IPS DF 4.7 (cell line): ENCODE results near the gene PFKP.

ENCODE experiments used
- DNase-seq: peaks from one replicate; pipeline ENCODE4 v3.0.0-alpha.2; 2013; ENCODE audit warnings: low spot score; ENCODE audit errors: extremely low read depth

The PFKP gene

DNA sequence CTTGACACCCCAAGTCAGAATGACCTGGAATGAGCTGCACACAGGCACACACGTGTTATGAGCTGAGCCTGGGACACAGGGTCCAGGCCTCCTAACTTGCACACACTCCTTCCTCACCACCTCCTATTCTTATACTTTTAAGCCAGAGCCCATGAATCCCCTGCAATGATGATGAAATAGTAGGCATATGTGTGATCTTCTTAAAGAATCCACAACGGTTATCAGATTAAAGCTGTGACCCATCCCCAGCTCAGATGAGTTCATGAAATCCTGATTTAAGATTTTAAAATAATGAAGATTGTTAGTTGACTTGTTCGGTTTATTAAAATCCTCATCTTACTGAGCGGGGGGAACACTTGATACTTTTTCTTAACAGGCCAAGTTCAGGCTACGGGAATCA lies 66.6 kb downstream of the PFKP start:
- no peak for DNase-seq

DNA sequence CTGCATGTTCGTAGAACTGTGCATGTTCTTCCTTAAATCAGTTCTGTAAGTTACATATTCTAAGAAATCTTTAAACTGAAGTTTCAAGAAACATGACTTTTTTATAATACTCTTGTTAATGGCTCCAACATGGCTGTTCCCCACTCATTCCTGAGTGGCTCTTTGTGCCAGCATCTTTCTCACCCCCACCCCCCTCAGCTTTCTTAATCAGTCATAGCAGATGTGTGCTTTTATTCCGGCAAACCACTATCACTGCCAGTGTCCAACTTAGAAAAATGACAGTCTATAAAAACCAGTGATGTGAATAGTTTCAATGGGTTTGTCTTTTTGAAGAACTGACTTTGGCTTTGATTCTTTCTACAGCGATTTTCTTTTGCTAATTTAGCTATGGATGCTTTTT lies 67.7 kb downstream of the PFKP start:
- no peak for DNase-seq

GRCh38 chr10:3136336-3136735 lies 69.0 kb downstream of the PFKP start:
- no peak for DNase-seq

- no peak for DNase-seq
Observed at GRCh38 chr10:3136763-3137611, 69.6 kb downstream of the PFKP start.

GRCh38 chr10:3137958-3138726 lies 70.8 kb downstream of the PFKP start:
- no peak for DNase-seq

- DNase-seq, result no peak
Observed at GRCh38 chr10:3139216-3139910, 72.0 kb downstream of the PFKP start.

- no peak for DNase-seq
Observed at GRCh38 chr10:3140280-3140679, 72.9 kb downstream of the PFKP start.

- DNase-seq, result no peak
Observed at GRCh38 chr10:3141351-3142005, 74.1 kb downstream of the PFKP start.

GRCh38 chr10:3142146-3142875 lies 75.0 kb downstream of the PFKP start:
- no peak for DNase-seq

- DNase-seq, result no peak
Observed at GRCh38 chr10:3143366-3143765, 76.0 kb downstream of the PFKP start.

- no peak for DNase-seq
Observed at GRCh38 chr10:3143791-3144434, 76.6 kb downstream of the PFKP start.

GRCh38 chr10:3145366-3145765 lies 78.0 kb downstream of the PFKP start:
- DNase-seq, result no peak

DNA sequence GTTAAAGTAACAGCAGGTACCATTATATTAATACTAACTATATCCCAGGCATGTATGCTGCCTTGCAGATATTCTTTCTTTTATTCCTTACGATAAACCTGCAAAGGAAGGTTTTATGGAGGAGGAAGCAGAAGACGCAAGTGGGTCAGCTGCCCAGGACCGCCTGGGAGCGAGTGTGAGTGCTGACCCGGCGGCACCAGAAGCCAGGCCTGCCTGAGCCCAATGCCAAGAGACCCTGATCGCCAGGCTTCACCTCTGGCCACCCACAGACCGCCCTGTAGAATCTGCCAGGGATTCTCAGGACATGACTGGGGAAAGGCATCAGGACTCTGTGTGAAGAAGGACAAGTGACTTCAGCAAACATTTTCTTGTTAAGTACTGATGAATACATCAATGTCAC lies 78.9 kb downstream of the PFKP start:
- no peak for DNase-seq

DNA sequence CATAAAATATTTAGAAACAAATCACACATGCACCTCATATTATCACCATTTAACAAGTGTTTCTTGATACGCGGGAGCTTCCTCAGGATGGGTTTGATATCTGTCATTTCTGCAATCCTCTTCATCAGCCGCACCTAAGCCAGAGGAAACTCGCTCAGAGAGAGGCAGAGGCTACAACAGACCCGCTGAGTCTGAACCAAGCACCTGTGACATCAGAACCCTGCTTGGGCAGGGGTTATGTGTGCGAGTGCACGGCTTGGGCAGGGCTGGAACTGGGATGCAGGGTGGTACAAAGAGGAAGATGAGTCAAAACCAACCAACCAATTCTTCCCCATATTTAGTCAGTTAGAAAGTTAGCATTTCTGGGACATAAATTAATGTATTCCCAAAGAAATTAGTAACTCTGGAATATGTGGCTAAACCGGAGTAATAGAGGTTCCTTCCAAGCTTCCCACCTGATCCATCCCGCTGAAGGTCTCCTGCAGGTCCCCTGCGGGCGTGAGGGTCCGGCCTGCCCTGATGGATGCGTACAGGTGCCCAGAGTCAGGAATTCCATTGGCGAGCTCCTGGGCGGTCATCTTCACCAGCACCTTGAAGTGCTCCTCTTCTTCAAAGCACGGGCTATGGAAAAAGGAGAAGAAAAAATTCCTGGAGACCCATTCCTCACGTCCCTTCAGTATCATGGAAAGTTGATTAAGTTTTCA lies 79.9 kb downstream of the PFKP start:
- DNase-seq, result no peak

GRCh38 chr10:3148041-3148440 lies 80.7 kb downstream of the PFKP start:
- no peak for DNase-seq

- DNase-seq, result no peak
Observed at GRCh38 chr10:3148994-3149393, 81.6 kb downstream of the PFKP start.

GRCh38 chr10:3149918-3150317 lies 82.6 kb downstream of the PFKP start:
- no peak for DNase-seq

DNA sequence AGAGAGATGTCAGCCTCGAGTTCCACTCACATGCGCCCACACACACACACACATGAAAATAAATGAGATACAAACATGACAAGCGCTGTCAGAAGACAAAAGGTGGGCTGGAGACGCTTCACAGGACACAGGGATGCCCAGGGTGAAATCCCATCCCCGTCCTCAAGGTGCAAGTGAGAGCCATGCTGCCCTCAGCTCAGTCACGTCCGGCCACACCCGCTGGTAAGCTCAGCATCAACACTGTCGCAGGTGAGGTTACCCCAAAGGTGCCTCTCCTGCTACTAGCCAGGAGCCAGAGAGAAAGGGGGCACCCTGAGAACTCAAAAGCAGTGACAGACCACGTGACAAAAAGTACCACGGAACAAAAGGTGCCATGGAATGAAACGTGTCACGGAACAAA lies 83.0 kb downstream of the PFKP start:
- no peak for DNase-seq

DNA sequence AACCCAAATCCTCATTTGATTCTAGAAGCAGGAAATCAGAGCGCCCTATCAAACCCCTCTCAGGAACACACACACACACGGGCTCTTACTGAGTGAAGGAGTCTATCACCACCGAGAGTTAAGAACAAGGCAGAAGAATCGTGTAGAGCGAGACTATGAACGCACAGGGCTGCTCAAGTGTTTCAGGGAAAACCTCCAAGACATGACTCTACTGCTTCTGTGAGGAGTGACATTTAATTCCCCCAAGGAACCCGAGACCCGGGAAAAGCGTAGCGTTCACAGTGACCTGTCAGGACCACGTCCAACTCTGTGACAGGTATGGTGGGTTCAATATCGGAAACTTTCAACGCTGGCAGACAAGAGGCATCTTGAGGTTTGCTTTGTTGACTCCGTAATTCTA lies 83.6 kb downstream of the PFKP start:
- no peak for DNase-seq
